GM12878 (cell line): ENCODE measurements around the gene ACKR1. TPM values are rescaled to one million over a fixed set of nuclear protein-coding genes. Genes with fewer than 3 reads are reported as not detected.

ENCODE experiments used
- ATAC-seq: fragments of 200-7000 bp; cut with Tn5 transposase; 3 replicates; pipeline ENCODE4 v1.9.1; 2020; ENCODE audit warnings: mild to moderate bottlenecking, moderate library complexity
- BruUV-seq: library from RNA; stranded (reverse); fragments of 400-500 nt; replicated peaks from 2 replicates; lab custom pipeline; 2021; lab: Mats Ljungman, UMichigan
- CTCF ChIA-PET: fragments of 300-600 bp; sonication (Branson Sonifier 250); formaldehyde crosslinking; extraction: SDS; loops from one replicate; lab custom pipeline; 2021; ENCODE audit warnings: inconsistent platforms; lab: Yijun Ruan, JAX
- POLR2A ChIA-PET: fragments of 350-600 bp; formaldehyde crosslinking; extraction: SDS; loops from one replicate; lab custom pipeline; 2021; ENCODE audit warnings: inconsistent platforms; lab: Charles Lee
- RAD21 ChIA-PET: fragments of 300-600 bp; sonication (Branson Sonifier 250); formaldehyde crosslinking; loops from one replicate; lab custom pipeline; 2023; ENCODE audit warnings: antibody characterized with exemption; ENCODE audit not compliant: unreplicated experiment; lab: Charles Lee
- SMC1A ChIA-PET: fragments of 300-600 bp; sonication (Branson Sonifier 250); formaldehyde crosslinking; loops from one replicate; lab custom pipeline; 2023; ENCODE audit not compliant: unreplicated experiment, uncharacterized antibody; lab: Charles Lee
- DNase-seq: peaks from one replicate; pipeline ENCODE4 v3.0.0-alpha.2; 2011; ENCODE audit warnings: low read depth, low spot score
- FAIRE-seq: peaks from 3 replicates; lab custom pipeline; 2011; peaks lifted over from hg19 to GRCh38; lab: Jason Lieb, UNC
- H2AFZ ChIP-seq: 2 replicates; pipeline ENCODE4 v1.6.0; 2011; ENCODE audit warnings: low read depth, low read length, control low read depth; ENCODE audit not compliant: control insufficient read depth
- H3K27ac ChIP-seq: 2 replicates; pipeline ENCODE4 v1.5.1; 2011; ENCODE audit warnings: control low read depth; ENCODE audit not compliant: control insufficient read depth, insufficient read depth
- H3K27me3 ChIP-seq, 2 experiments: replicated peaks in 1 of 2; 2 replicates each; pipeline versions ENCODE4 v1.6.0 to v1.6.1; 2011; ENCODE audit warnings: low read length in 1 of 2; ENCODE audit not compliant: control insufficient read depth in 2 of 2, insufficient read depth in 2 of 2
- H3K36me3 ChIP-seq, 2 experiments: 2 replicates each; pipeline ENCODE4 v1.5.1; 2011; ENCODE audit warnings: low read length in 1 of 2; ENCODE audit not compliant: control insufficient read depth in 2 of 2, insufficient read depth in 2 of 2
- H3K4me1 ChIP-seq: 2 replicates; pipeline ENCODE4 v1.6.1; 2011; ENCODE audit warnings: mild to moderate bottlenecking, low read length, moderate library complexity, mixed read lengths; ENCODE audit not compliant: control insufficient read depth, insufficient read depth
- H3K4me2 ChIP-seq: 2 replicates; pipeline ENCODE4 v1.6.0; 2011; ENCODE audit warnings: control low read depth; ENCODE audit not compliant: control insufficient read depth, insufficient read depth
- H3K4me3 ChIP-seq: fragments of 200-600 bp; sonication (generic); 2 replicates; pipeline ENCODE4 v1.5.1; 2016
- H3K79me2 ChIP-seq: 2 replicates; pipeline ENCODE4 v1.6.0; 2011; ENCODE audit warnings: low read length; ENCODE audit not compliant: control insufficient read depth, insufficient read depth
- H3K9ac ChIP-seq: 2 replicates; pipeline ENCODE4 v1.8.0; 2011; ENCODE audit warnings: low read length, control low read depth, mixed read lengths; ENCODE audit not compliant: control insufficient read depth, insufficient read depth
- H3K9me3 ChIP-seq: replicated peaks from 3 replicates; pipeline ENCODE4 v1.5.1; 2011; ENCODE audit warnings: mild to moderate bottlenecking, low read length; ENCODE audit not compliant: control insufficient read depth, insufficient read depth
- H4K20me1 ChIP-seq: 2 replicates; pipeline ENCODE4 v1.6.0; 2011; ENCODE audit not compliant: control insufficient read depth, insufficient read depth
- NBN ChIP-seq: fragments of 450-650 bp; IDR thresholded peaks from 2 replicates; pipeline ENCODE4 v1.6.1; 2016
- NR2C2 ChIP-seq: IDR thresholded peaks from 2 replicates; pipeline ENCODE4 v1.6.1; 2011; ENCODE audit warnings: borderline replicate concordance, low read depth; ENCODE audit not compliant: control insufficient read depth, insufficient read length
- PAX8 ChIP-seq: fragments of 450-650 bp; IDR thresholded peaks from 2 replicates; pipeline ENCODE4 v1.6.1; 2017; ENCODE audit warnings: mild to moderate bottlenecking, moderate library complexity
- RUNX3 ChIP-seq: IDR thresholded peaks from 2 replicates; pipeline ENCODE4 v1.6.1; 2012; ENCODE audit warnings: low read length, inconsistent platforms
- SREBF1 ChIP-seq: IDR thresholded peaks from 2 replicates; pipeline ENCODE4 v1.6.1; 2012; ENCODE audit warnings: mild to moderate bottlenecking, low read length
- STAT1 ChIP-seq: fragments of 450-650 bp; conservative IDR thresholded peaks from 2 replicates; pipeline ENCODE4 v1.6.1; 2014; ENCODE audit warnings: antibody characterized with exemption, mild to moderate bottlenecking
- TCF3 ChIP-seq: IDR thresholded peaks from 2 replicates; pipeline ENCODE4 v1.6.1; 2012; ENCODE audit warnings: low read depth, mild to moderate bottlenecking, low read length, borderline replicate concordance; ENCODE audit not compliant: insufficient read depth
- YY1 ChIP-seq: IDR thresholded peaks from 2 replicates; pipeline ENCODE4 v1.6.1; 2011; ENCODE audit warnings: low read depth, mild to moderate bottlenecking, low read length
- ZNF622 ChIP-seq: fragments of 450-650 bp; IDR thresholded peaks from 2 replicates; pipeline ENCODE4 v1.6.1; 2017; ENCODE audit warnings: mild to moderate bottlenecking, inconsistent platforms
- ZZZ3 ChIP-seq: IDR thresholded peaks from 2 replicates; pipeline ENCODE4 v1.6.1; 2011; ENCODE audit warnings: low read depth; ENCODE audit not compliant: control insufficient read depth, insufficient read length
- WGBS: methylation state at CpG from one replicate; pipeline ENCODE4 v1.1.6; 2016; ENCODE audit warnings: low lambda C conversion rate; ENCODE audit not compliant: insufficient replicate concordance, insufficient coverage; ENCODE audit errors: missing lambda C conversion rate; 5-methylcytosine and 5-hydroxymethylcytosine counted together
- in situ Hi-C: fragments of 300-500 bp; cut with MboI; formaldehyde crosslinking; loops from 9 replicates; pipeline ENCODE4 v1.14.3; 2018; ENCODE audit warnings: mixed read lengths
- intact Hi-C: fragments of 100-400 bp; cut with micrococcal nuclease; formaldehyde crosslinking; loops from one replicate; pipeline ENCODE4 v1.14.2; 2022; ENCODE audit not compliant: unreplicated experiment
- polyA plus RNA-seq, 11 experiments: library from polyadenylated mRNA; depleted of rRNA in 4 of 11; unstranded in 6 of 11; stranded (reverse) in 5 of 11; fragments of >200 nt; fragmentation: Nextera tagmentation in 4 of 11; fragmentation: Illumina TruSeq in 1 of 11; extraction: Ambion mirVana in 4 of 11; extraction: Trizol in 1 of 11; gene quantifications; 1 replicate in 1 of 11; 2 replicates in 10 of 11; pipeline versions ENCODE4 v1.2.1 to v1.2.3, GENCODE V29; 2011 to 2016; ENCODE audit warnings: inconsistent platforms in 2 of 11, missing spikeins in 2 of 11, low read depth in 1 of 11
- total RNA-seq, 4 experiments: library from RNA; depleted of rRNA in 3 of 4; stranded (reverse); fragments of >200 nt in 3 of 4; fragmentation: Illumina TruSeq in 1 of 4; extraction: Trizol in 1 of 4; gene quantifications; 2 replicates each; pipeline versions ENCODE4 v1.2.1 to v1.2.3, GENCODE V29; 2013 to 2021
- TF ChIP-seq, protein P1 (sequence below): fragments of 450-650 bp; IDR thresholded peaks from 2 replicates; pipeline ENCODE4 v1.6.1; 2017; ENCODE audit warnings: low read depth, mild to moderate bottlenecking, moderate library complexity
- TF ChIP-seq, protein P2 (sequence below): fragments of 450-650 bp; IDR thresholded peaks from 2 replicates; pipeline ENCODE4 v1.6.1; 2017; ENCODE audit warnings: mild to moderate bottlenecking, moderate library complexity
- TF ChIP-seq, protein P3 (sequence below): fragments of 450-650 bp; conservative IDR thresholded peaks from 2 replicates; pipeline ENCODE4 v1.6.1; 2017; ENCODE audit warnings: mild to moderate bottlenecking, moderate library complexity
- TF ChIP-seq, protein P4 (sequence below): IDR thresholded peaks from 2 replicates; pipeline ENCODE4 v1.6.1; 2012; ENCODE audit warnings: low read depth, low read length, improper control_type of control experiment

The ACKR1 gene
- total and polyA plus RNA-seq, 10 of the 15 experiments (the other 5 are each of a cell fraction or from before 2014, with no cell fraction given): 0.06 to 1.8 (median 0.38) TPM; not detected in 1

DNA sequence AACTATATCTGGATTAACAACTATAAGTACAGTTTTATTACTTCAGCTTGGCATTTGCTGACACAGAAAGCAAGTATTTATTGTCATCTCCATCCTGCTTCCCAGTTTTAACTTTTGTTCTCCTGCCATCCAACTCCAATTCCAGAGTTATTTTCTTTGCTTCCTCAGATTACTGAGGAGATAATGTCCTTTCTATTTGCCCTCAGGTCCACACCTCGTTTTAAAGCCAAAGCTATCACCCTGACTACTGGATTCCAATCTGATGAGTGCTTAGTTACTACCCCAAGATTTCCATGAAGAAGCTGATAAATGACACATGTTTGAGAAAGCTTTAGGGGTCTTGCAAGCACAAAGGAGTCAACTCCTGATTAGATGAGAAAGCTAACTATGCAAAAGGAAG is 25.2 kb downstream of the ACKR1 start:
- H3K27me3 ChIP-seq: no peaks in the 10 kb centered on the region
- RAD21 ChIA-PET: no interaction called here
- DNase-seq (no peak), FAIRE-seq (no peak), ATAC-seq (no peak)
- no peaks in the 10 kb centered on the region for H4K20me1 ChIP-seq
- no TSS peak for BruUV-seq
- in situ Hi-C loops (no loop called here), intact Hi-C loops (loop anchor here (5.0 kb wide), 1 partner anchor 533 kb away; no protein-coding TSS in a partner anchor)
- no peak overlapping the region for H2AFZ ChIP-seq
- H3K4me2 ChIP-seq: no peak overlapping the region
- H3K27ac ChIP-seq: no peak overlapping the region
- no peaks in the 10 kb centered on the region for H3K4me1 ChIP-seq
- no peaks in the 10 kb centered on the region for H3K36me3 ChIP-seq
- CTCF ChIA-PET: interaction anchor here (1.6 kb wide), 1 partner anchor 97 kb away, joined by 8 read pairs; no protein-coding TSS in a partner anchor
- no peak overlapping the region for H3K9ac ChIP-seq
- H3K9me3 ChIP-seq: no peaks in the 10 kb centered on the region
- POLR2A ChIA-PET: no interaction called here
- SMC1A ChIA-PET: interaction anchor here (2.0 kb wide), 1 partner anchor 16 kb away, joined by 12 read pairs; no protein-coding TSS in a partner anchor
- H3K79me2 ChIP-seq: no peaks in the 10 kb centered on the region
- no peak overlapping the region for H3K4me3 ChIP-seq
- WGBS: 0% methylated on average over 1 of the region's 1 CpG
- TF ChIP-seq NR2C2 (no peak), SREBF1 (no peak), TCF3 (no peak), RUNX3 (no peak), STAT1 (no peak), YY1 (no peak), PAX8 (no peak), NBN (no peak), ZZZ3 (no peak), ZNF622 (no peak)
- TF ChIP-seq, protein P1, sequence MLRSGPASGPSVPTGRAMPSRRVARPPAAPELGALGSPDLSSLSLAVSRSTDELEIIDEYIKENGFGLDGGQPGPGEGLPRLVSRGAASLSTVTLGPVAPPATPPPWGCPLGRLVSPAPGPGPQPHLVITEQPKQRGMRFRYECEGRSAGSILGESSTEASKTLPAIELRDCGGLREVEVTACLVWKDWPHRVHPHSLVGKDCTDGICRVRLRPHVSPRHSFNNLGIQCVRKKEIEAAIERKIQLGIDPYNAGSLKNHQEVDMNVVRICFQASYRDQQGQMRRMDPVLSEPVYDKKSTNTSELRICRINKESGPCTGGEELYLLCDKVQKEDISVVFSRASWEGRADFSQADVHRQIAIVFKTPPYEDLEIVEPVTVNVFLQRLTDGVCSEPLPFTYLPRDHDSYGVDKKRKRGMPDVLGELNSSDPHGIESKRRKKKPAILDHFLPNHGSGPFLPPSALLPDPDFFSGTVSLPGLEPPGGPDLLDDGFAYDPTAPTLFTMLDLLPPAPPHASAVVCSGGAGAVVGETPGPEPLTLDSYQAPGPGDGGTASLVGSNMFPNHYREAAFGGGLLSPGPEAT: no peak
- TF ChIP-seq, protein P2, sequence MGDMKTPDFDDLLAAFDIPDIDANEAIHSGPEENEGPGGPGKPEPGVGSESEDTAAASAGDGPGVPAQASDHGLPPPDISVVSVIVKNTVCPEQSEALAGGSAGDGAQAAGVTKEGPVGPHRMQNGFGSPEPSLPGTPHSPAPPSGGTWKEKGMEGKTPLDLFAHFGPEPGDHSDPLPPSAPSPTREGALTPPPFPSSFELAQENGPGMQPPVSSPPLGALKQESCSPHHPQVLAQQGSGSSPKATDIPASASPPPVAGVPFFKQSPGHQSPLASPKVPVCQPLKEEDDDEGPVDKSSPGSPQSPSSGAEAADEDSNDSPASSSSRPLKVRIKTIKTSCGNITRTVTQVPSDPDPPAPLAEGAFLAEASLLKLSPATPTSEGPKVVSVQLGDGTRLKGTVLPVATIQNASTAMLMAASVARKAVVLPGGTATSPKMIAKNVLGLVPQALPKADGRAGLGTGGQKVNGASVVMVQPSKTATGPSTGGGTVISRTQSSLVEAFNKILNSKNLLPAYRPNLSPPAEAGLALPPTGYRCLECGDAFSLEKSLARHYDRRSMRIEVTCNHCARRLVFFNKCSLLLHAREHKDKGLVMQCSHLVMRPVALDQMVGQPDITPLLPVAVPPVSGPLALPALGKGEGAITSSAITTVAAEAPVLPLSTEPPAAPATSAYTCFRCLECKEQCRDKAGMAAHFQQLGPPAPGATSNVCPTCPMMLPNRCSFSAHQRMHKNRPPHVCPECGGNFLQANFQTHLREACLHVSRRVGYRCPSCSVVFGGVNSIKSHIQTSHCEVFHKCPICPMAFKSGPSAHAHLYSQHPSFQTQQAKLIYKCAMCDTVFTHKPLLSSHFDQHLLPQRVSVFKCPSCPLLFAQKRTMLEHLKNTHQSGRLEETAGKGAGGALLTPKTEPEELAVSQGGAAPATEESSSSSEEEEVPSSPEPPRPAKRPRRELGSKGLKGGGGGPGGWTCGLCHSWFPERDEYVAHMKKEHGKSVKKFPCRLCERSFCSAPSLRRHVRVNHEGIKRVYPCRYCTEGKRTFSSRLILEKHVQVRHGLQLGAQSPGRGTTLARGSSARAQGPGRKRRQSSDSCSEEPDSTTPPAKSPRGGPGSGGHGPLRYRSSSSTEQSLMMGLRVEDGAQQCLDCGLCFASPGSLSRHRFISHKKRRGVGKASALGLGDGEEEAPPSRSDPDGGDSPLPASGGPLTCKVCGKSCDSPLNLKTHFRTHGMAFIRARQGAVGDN: no peak
- TF ChIP-seq, protein P3, sequence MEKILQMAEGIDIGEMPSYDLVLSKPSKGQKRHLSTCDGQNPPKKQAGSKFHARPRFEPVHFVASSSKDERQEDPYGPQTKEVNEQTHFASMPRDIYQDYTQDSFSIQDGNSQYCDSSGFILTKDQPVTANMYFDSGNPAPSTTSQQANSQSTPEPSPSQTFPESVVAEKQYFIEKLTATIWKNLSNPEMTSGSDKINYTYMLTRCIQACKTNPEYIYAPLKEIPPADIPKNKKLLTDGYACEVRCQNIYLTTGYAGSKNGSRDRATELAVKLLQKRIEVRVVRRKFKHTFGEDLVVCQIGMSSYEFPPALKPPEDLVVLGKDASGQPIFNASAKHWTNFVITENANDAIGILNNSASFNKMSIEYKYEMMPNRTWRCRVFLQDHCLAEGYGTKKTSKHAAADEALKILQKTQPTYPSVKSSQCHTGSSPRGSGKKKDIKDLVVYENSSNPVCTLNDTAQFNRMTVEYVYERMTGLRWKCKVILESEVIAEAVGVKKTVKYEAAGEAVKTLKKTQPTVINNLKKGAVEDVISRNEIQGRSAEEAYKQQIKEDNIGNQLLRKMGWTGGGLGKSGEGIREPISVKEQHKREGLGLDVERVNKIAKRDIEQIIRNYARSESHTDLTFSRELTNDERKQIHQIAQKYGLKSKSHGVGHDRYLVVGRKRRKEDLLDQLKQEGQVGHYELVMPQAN: no peak
- TF ChIP-seq, protein P4, sequence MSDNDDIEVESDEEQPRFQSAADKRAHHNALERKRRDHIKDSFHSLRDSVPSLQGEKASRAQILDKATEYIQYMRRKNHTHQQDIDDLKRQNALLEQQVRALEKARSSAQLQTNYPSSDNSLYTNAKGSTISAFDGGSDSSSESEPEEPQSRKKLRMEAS: no peak
